Peyer's patch (tissue), 4 donors: Measurements from ENCODE around the gene MRPL49.
"Not testable (repeated sequence)": the region's sequence is repeated elsewhere in the genome, so short reads cannot be mapped to it uniquely, and the experiment has no call there.

Experiments used
- CTCF ChIP-seq, 6 experiments: fragments of 450-650 bp in 4 of 6; fragments of 200-600 bp in 2 of 6; sonication (generic) in 1 of 6; IDR thresholded peaks; one replicate each; pipeline ENCODE4 v1.5.1; 2017 to 2019; ENCODE audit warnings: antibody characterized with exemption in 6 of 6, mild to moderate bottlenecking in 3 of 6, moderate library complexity in 1 of 6
- POLR2A ChIP-seq, 2 donors: fragments of 450-650 bp; IDR thresholded peaks; one replicate each; pipeline ENCODE4 v1.5.1; 2017; ENCODE audit warnings: antibody characterized with exemption in 2 of 2, mild to moderate bottlenecking in 2 of 2, moderate library complexity in 2 of 2

- TF ChIP-seq CTCF, POLR2A (IDR thresholded peaks at IDR 0.05): not testable (repeated sequence)
These were observed 28.0 kb downstream of the MRPL49 start for GRCh38 chr11:65150131-65150508.
